Lower leg skin (tissue), 4 donors: ENCODE results near the gene OR1M1. TPM values are rescaled to one million over a fixed set of nuclear protein-coding genes. Genes with fewer than 3 reads are reported as not detected.
A peak's percentile ranks its signal among the peaks of the same experiment; 100 is the strongest.
"Not testable (repeated sequence)": the region's sequence is repeated elsewhere in the genome, so short reads cannot be mapped to it uniquely, and the experiment has no call there.

Source experiments
- DNase-seq, 2 donors: peaks; one replicate each; pipeline ENCODE4 v3.0.0-alpha.2; 2019; ENCODE audit warnings: low spot score in 2 of 2
- H3K4me3 ChIP-seq: fragments of 200-600 bp; sonication (generic); 2 replicates; pipeline ENCODE4 v1.5.1; 2017; ENCODE audit warnings: mild to moderate bottlenecking, low read depth; ENCODE audit not compliant: poor library complexity, severe bottlenecking
- CTCF ChIP-seq, 3 donors: fragments of 450-650 bp; IDR thresholded peaks; one replicate each; pipeline ENCODE4 v1.5.1; 2016; ENCODE audit warnings: antibody characterized with exemption in 3 of 3, mild to moderate bottlenecking in 3 of 3, moderate library complexity in 2 of 3
- POLR2A ChIP-seq, 2 donors: fragments of 450-650 bp; IDR thresholded peaks; one replicate each; pipeline ENCODE4 v1.6.1; 2016 to 2017; ENCODE audit warnings: antibody characterized with exemption in 2 of 2, mild to moderate bottlenecking in 1 of 2, moderate library complexity in 1 of 2
- WGBS, 2 donors: methylation state at CpG; one replicate each; pipeline ENCODE4 v1.1.5; 2018; 5-methylcytosine and 5-hydroxymethylcytosine counted together
- intact Hi-C: fragments of 100-400 bp; cut with DNase I; formaldehyde crosslinking; loops from one replicate; pipeline ENCODE4 v1.15.0; 2023; ENCODE audit warnings: low total_unique reads
- total RNA-seq, 4 donors: library from RNA; depleted of rRNA; stranded (reverse); fragments of >200 nt; gene quantifications; one replicate each; pipeline ENCODE4 v1.1.0, GENCODE V29; 2016

The OR1M1 gene
- total RNA-seq, 4 donors from 2014 or later, result not detected

GRCh38 chr19:9044449-9044848, 42.4 kb upstream of the OR1M1 start:
- no peak for DNase-seq
- 72 to 73% methylated on average over 3 of the region's 3 CpGs for WGBS, 2 donors
- TF ChIP-seq CTCF (IDR thresholded peaks at IDR 0.05) (no peak), POLR2A (IDR thresholded peaks at IDR 0.05) (no peak)
- intact Hi-C loops, result no loop called here
- no peak overlapping the region for H3K4me3 ChIP-seq

- no peak for DNase-seq
- intact Hi-C loops, result no loop called here
- WGBS, 2 donors, result 66 to 71% methylated on average over 4 of the region's 4 CpGs
- no peak for TF ChIP-seq CTCF (IDR thresholded peaks at IDR 0.05)
- H3K4me3 ChIP-seq, result no peak overlapping the region
Measured at GRCh38 chr19:9046694-9047093, 40.2 kb upstream of the OR1M1 start.

GRCh38 chr19:9052894-9053293, 34.0 kb upstream of the OR1M1 start:
- intact Hi-C loops, result no loop called here
- WGBS, 2 donors, result 79 to 89% methylated on average over 4 of the region's 4 CpGs
- DNase-seq, result no peak
- no peak for TF ChIP-seq POLR2A (IDR thresholded peaks at IDR 0.05)
- no peak for TF ChIP-seq CTCF (IDR thresholded peaks at IDR 0.05)
- no peak overlapping the region for H3K4me3 ChIP-seq

- 93 to 94% methylated on average over 6 of the region's 6 CpGs for WGBS, 2 donors
- intact Hi-C loops, H3K4me3 ChIP-seq, DNase-seq: not testable (repeated sequence)
Measured at GRCh38 chr19:9053674-9054073, 33.2 kb upstream of the OR1M1 start.

GRCh38 chr19:9054207-9054606, 32.7 kb upstream of the OR1M1 start:
- WGBS, 2 donors, result 66 to 74% methylated on average over 8 of the region's 8 CpGs
- TF ChIP-seq CTCF (IDR thresholded peaks at IDR 0.05) (no peak), POLR2A (IDR thresholded peaks at IDR 0.05) (no peak)
- intact Hi-C loops, result no loop called here

GRCh38 chr19:9054765-9055164, 32.1 kb upstream of the OR1M1 start:
- TF ChIP-seq POLR2A (IDR thresholded peaks at IDR 0.05), result no peak
- no peak for TF ChIP-seq CTCF (IDR thresholded peaks at IDR 0.05)
- intact Hi-C loops, result loop anchor here (5.0 kb wide), 1 partner anchor 493 kb away; no protein-coding TSS in a partner anchor
- peak in 1 of 2 donors; percentile 17 for DNase-seq
- 19 to 23% methylated on average over 8 of the region's 8 CpGs for WGBS, 2 donors
- H3K4me3 ChIP-seq, result no peak overlapping the region

More at GRCh38 chr19:9054207-9054606, 32.7 kb upstream of the OR1M1 start:
- DNase-seq, result no peak
- no peak overlapping the region for H3K4me3 ChIP-seq

- H3K4me3 ChIP-seq, DNase-seq: not testable (repeated sequence)
- intact Hi-C loops, result loop anchor here (5.0 kb wide), 1 partner anchor 491 kb away; no protein-coding TSS in a partner anchor
- WGBS, 2 donors, result 91 to 94% methylated on average over 9 of the region's 9 CpGs
Measured at GRCh38 chr19:9056131-9056530, 30.7 kb upstream of the OR1M1 start.
